HepG2 (cell line): ENCODE data around the gene DNAAF1. TPM values are rescaled to one million over a fixed set of nuclear protein-coding genes. Genes with fewer than 3 reads are reported as not detected.

Experiments used
- ATAC-seq: fragments of 200-7000 bp; cut with Tn5 transposase; 3 replicates; pipeline ENCODE4 v1.9.1; 2020; ENCODE audit warnings: mild to moderate bottlenecking, moderate library complexity
- BruUV-seq: library from RNA; stranded (reverse); fragments of 400-500 nt; replicated peaks from 2 replicates; lab custom pipeline; 2021; lab: Mats Ljungman, UMichigan
- CTCF ChIA-PET: fragments of 300-600 bp; formaldehyde crosslinking; extraction: SDS; loops from one replicate; lab custom pipeline; 2021; ENCODE audit warnings: low total read pairs, inconsistent platforms, low intra/inter-chr PET ratio; lab: Yijun Ruan, JAX
- POLR2A ChIA-PET: fragments of 350-600 bp; sonication (Branson Sonifier 250); formaldehyde crosslinking; loops from one replicate; lab custom pipeline; 2020; ENCODE audit warnings: antibody characterized with exemption, inconsistent platforms; lab: Yijun Ruan, JAX
- DNase-seq: peaks from one replicate; pipeline ENCODE4 v3.0.0-alpha.2; 2015; ENCODE audit warnings: low spot score
- FAIRE-seq: peaks from 3 replicates; lab custom pipeline; 2011; peaks lifted over from hg19 to GRCh38; lab: Jason Lieb, UNC
- H2AFZ ChIP-seq: one replicate; pipeline ENCODE4 v1.6.1; 2011; ENCODE audit warnings: low read length, inconsistent platforms
- H3K27ac ChIP-seq: fragments of 300-600 bp; 3 replicates; pipeline ENCODE4 v1.8.0; 2011; ENCODE audit warnings: mixed run types, mild to moderate bottlenecking, mixed read lengths, low read length, inconsistent platforms; ENCODE audit not compliant: insufficient read depth; ENCODE audit errors: extremely low read length
- H3K27me3 ChIP-seq, 2 experiments: fragments of 200-600 bp in 1 of 2; 2 replicates in 1 of 2; 3 replicates in 1 of 2; pipeline versions ENCODE4 v1.6.0 to v1.8.0; 2011; ENCODE audit warnings: low read length in 2 of 2, mild to moderate bottlenecking in 2 of 2, moderate library complexity in 2 of 2, inconsistent platforms in 1 of 2; ENCODE audit not compliant: insufficient read depth in 2 of 2, control insufficient read depth in 1 of 2
- H3K36me3 ChIP-seq, 2 experiments: fragments of 200-600 bp in 1 of 2; replicated peaks in 1 of 2; 2 replicates in 1 of 2; 3 replicates in 1 of 2; pipeline versions ENCODE4 v1.5.1 to v1.8.0; 2011; ENCODE audit warnings: low read length in 2 of 2, inconsistent platforms in 1 of 2; ENCODE audit not compliant: insufficient read depth in 2 of 2, control insufficient read depth in 1 of 2
- H3K4me1 ChIP-seq: 2 replicates; pipeline ENCODE4 v1.5.1; 2012; ENCODE audit warnings: low read length, inconsistent platforms; ENCODE audit not compliant: insufficient read depth
- H3K4me2 ChIP-seq: 2 replicates; pipeline ENCODE4 v1.6.0; 2011; ENCODE audit warnings: low read depth, low read length, inconsistent platforms
- H3K4me3 ChIP-seq, 3 experiments: fragments of 200-600 bp in 1 of 3; sonication (generic), shearing (Covaris generic) in 1 of 3; replicated peaks in 1 of 3; 2 replicates each; pipeline ENCODE4 v1.5.1; 2011 to 2016; ENCODE audit warnings: low read length in 3 of 3, inconsistent platforms in 2 of 3, low read depth in 2 of 3, mild to moderate bottlenecking in 2 of 3, control low read depth in 1 of 3, mixed read lengths in 1 of 3; ENCODE audit not compliant: insufficient read depth in 1 of 3
- H3K79me2 ChIP-seq: one replicate; pipeline ENCODE4 v1.6.1; 2011; ENCODE audit warnings: low read length, inconsistent platforms; ENCODE audit not compliant: insufficient read depth
- H3K9ac ChIP-seq: 2 replicates; pipeline ENCODE4 v1.6.0; 2011; ENCODE audit warnings: mild to moderate bottlenecking, low read depth, low read length, inconsistent platforms; ENCODE audit not compliant: insufficient read depth
- H3K9me3 ChIP-seq: 2 replicates; pipeline ENCODE4 v1.5.1; 2012; ENCODE audit warnings: mild to moderate bottlenecking, low read length
- H4K20me1 ChIP-seq: 2 replicates; pipeline ENCODE4 v1.6.0; 2011; ENCODE audit warnings: inconsistent platforms, mild to moderate bottlenecking, low read length, moderate library complexity; ENCODE audit not compliant: insufficient read depth
- CBX1 ChIP-seq: IDR thresholded peaks from one replicate; pipeline ENCODE4 v1.6.1; 2016; ENCODE audit warnings: antibody characterized with exemption, low read depth
- CCDC6 ChIP-seq: sonication (generic); formaldehyde crosslinking; IDR thresholded peaks from 2 replicates; pipeline ENCODE4 v1.8.1; 2022; ENCODE audit warnings: mild to moderate bottlenecking, missing genetic modification reagents, moderate library complexity
- ZNF274 ChIP-seq: sonication (generic); formaldehyde crosslinking; IDR thresholded peaks from 2 replicates; pipeline ENCODE4 v1.5.1; 2020; ENCODE audit warnings: mild to moderate bottlenecking, missing genetic modification reagents
- WGBS: methylation state at CpG from one replicate; pipeline ENCODE4 v1.1.6; 2017; ENCODE audit warnings: low lambda C conversion rate; 5-methylcytosine and 5-hydroxymethylcytosine counted together
- in situ Hi-C: cut with HindIII; loops from 2 replicates; pipeline ENCODE4 v1.10.0; 2017; ENCODE audit warnings: low pct_unique_long_range_greater_than_20kb; ENCODE audit not compliant: extremely low pct_ligation_motif_present
- intact Hi-C: fragments of 100-400 bp; cut with micrococcal nuclease; formaldehyde crosslinking; loops from one replicate; pipeline ENCODE4 v1.10.0; 2022; ENCODE audit not compliant: unreplicated experiment
- polyA plus RNA-seq, 8 experiments: library from polyadenylated mRNA; depleted of rRNA in 3 of 8; stranded (reverse) in 7 of 8; unstranded in 1 of 8; fragments of >200 nt; fragmentation: Illumina TruSeq in 4 of 8; extraction: Trizol in 4 of 8; gene quantifications; 2 replicates each; pipeline versions ENCODE4 v1.2.1 to v1.2.3, GENCODE V29; 2011 to 2016; ENCODE audit warnings: low read depth in 4 of 8, missing spikeins in 1 of 8, mixed read lengths in 1 of 8; ENCODE audit not compliant: insufficient read depth in 1 of 8
- total RNA-seq, 5 experiments: library from RNA; depleted of rRNA; stranded (reverse); fragments of >200 nt; fragmentation: Illumina TruSeq; extraction: Trizol; gene quantifications; 2 replicates each; pipeline ENCODE4 v1.2.3, GENCODE V29; 2016; ENCODE audit warnings: low read depth in 1 of 5
- TF ChIP-seq, protein P1 (sequence below): sonication (generic); formaldehyde crosslinking; IDR thresholded peaks from 2 replicates; pipeline ENCODE4 v1.4.0; 2020; ENCODE audit warnings: mild to moderate bottlenecking, missing genetic modification reagents

DNAAF1 gene
- total and polyA plus RNA-seq, 2 of the 13 experiments (the other 11 are each of a cell fraction or from before 2014, with no cell fraction given): 0.04 TPM; not detected in 1

DNA sequence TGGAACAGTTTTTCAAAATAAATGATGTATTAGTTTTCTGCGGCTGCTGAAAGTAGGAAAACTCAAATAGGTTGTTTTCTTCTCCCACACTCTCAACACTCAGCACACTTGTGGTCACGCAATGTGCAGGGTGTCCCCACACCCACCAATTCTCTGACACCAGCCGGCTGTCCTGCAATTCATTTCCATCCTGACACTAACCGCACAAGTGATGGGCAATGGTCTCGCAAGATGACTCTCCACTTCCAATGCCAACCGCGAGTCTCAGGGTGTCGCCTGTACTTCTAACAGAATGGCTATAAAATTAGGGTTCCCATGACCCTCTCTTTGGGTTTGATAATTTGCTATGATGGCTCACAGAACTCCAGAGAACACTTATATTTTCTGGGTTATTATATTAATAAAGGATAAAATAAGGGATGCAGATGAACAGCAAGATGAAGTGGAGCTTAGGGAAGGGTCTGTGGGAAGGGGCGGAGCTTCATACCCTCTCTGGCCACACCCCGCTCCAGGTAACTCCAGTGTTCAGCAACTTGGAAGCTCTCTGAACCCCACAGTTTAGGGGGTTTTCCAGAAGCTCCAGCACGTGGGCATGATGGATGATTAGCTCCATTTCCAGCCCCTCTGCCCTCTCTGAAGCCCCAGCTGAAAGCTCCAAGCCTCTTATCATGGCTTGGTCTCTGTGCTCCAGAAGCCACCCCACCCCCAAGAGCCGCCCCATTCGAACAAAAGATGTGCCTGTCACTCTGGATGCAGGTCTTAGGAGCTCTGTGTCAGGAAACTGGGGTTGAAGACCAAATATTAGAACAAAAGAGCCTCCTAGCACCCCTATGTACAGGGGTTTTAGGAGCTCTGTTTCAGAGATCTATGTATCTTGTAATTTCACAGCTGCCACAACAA, 21.9 kb downstream of the DNAAF1 start:
- Histone ChIP-seq H3K27me3 (peaks cover 5 to 42% of the 10 kb centered on the region in 2 experiments; a peak in 4 of 5 replicates), H3K4me3 (no peak overlapping the region), H2AFZ (no peak overlapping the region), H3K79me2 (no peaks in the 10 kb centered on the region), H3K27ac (no peak overlapping the region), H3K9ac (no peak overlapping the region), H4K20me1 (no peaks in the 10 kb centered on the region), H3K4me1 (no peaks in the 10 kb centered on the region), H3K36me3 (no peaks in the 10 kb centered on the region), H3K4me2 (no peak overlapping the region), H3K9me3 (no peaks in the 10 kb centered on the region)
- FAIRE-seq (no peak), ATAC-seq (no peak), DNase-seq (no peak)
- no peak for TF ChIP-seq CBX1
- TF ChIP-seq, protein P1, sequence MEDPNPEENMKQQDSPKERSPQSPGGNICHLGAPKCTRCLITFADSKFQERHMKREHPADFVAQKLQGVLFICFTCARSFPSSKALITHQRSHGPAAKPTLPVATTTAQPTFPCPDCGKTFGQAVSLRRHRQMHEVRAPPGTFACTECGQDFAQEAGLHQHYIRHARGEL: no peak
- BruUV-seq: no TSS peak
- 59% methylated on average over 13 of the region's 13 CpGs for WGBS
- intact Hi-C loops: no loop called here
- CTCF ChIA-PET: no interaction called here
- POLR2A ChIA-PET: no interaction called here
- in situ Hi-C loops: no loop called here

DNA sequence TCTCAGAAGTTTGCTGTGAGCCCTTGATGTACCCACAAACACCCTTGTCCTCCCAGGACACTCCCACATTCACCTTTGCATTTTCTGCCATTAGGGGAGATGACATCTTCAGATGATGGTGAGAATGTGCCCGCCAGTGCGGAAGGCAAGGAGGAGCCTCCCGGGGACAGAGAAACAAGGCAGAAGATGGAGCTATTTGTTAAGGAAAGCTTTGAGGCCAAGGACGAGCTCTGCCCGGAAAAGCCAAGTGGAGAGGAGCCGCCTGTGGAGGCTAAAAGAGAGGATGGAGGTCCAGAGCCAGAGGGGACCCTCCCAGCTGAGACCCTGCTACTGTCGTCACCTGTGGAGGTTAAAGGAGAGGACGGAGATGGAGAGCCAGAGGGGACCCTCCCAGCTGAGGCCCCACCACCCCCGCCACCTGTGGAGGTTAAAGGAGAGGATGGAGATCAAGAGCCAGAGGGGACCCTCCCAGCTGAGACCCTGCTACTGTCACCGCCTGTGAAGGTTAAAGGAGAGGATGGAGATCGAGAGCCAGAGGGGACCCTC, 24.7 kb downstream of the DNAAF1 start:
- TF ChIP-seq ZNF274 (CRISPR knock-in tag) (0 out of 2 replicates have a peak, but pooled peaks have one; percentile 35), CCDC6 (CRISPR knock-in tag) (no peak)
- ChIA-PET POLR2A (interaction anchor here (1.8 kb wide), 1 partner anchor 17 kb away, joined by 6 read pairs; the partner anchor contains the start of gene TAF1C), CTCF (no interaction called here)
- H4K20me1 ChIP-seq: no peaks in the 10 kb centered on the region
- H3K9me3 ChIP-seq: no peaks in the 10 kb centered on the region
- 38% methylated on average over 11 of the region's 11 CpGs for WGBS
- in situ Hi-C loops (no loop called here), intact Hi-C loops (no loop called here)
- H3K9ac ChIP-seq: no peak overlapping the region
- no peaks in the 10 kb centered on the region for H3K36me3 ChIP-seq
- H2AFZ ChIP-seq: no peak overlapping the region
- FAIRE-seq (no peak), DNase-seq (no peak), ATAC-seq (no peak; the same call in 2 of the 3 replicates)
- H3K27me3 ChIP-seq: peaks cover 5 to 25% of the 10 kb centered on the region in 2 experiments; a peak in 4 of 5 replicates
- BruUV-seq: no TSS peak
- H3K4me1 ChIP-seq: peaks cover 8% of the 10 kb centered on the region
- no peaks in the 10 kb centered on the region for H3K79me2 ChIP-seq
- H3K27ac ChIP-seq: no peak overlapping the region
- H3K4me3 ChIP-seq: no peak overlapping the region
- no peak overlapping the region for H3K4me2 ChIP-seq
